GM15510 (cell line): ENCODE data around the gene PLPP6.

Experiments
- POLR2A ChIP-seq: IDR thresholded peaks from 3 replicates; pipeline ENCODE4 v1.6.1; 2011; ENCODE audit warnings: borderline replicate concordance; ENCODE audit not compliant: insufficient read length; ENCODE audit errors: extremely low read depth

PLPP6 gene

DNA sequence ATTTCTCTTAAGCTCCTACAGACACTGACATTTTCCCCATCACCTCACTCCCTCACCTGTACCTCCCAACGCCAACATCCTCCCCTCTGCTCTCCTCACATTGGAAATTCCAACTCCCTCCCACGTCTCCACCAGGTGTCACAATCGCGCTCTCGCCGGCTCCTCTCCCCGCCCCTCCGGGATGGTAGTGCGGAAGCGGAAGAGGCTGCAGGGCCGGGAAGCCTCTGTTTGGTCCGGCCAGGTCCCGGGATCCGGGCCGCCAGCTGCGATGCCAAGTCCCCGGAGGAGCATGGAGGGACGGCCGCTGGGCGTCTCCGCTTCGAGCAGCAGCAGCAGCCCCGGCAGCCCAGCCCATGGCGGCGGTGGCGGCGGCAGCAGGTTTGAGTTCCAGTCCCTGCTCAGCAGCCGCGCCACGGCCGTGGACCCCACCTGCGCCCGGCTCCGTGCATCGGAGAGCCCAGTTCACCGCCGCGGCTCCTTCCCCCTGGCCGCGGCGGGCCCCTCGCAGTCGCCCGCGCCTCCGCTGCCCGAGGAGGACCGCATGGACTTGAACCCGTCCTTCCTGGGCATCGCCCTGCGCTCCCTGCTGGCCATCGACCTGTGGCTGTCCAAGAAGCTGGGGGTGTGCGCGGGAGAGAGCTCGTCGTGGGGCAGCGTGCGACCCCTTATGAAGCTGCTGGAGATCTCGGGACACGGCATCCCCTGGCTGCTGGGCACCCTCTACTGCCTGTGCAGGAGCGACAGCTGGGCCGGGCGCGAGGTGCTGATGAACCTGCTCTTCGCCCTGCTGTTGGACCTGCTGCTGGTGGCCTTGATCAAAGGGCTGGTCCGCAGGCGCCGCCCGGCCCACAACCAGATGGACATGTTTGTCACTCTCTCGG is at the start of gene PLPP6:
TSS of gene PLPP6 (plus strand) at position 187 of the 881 bp plus-strand sequence. CDS start at position 269, 82 bp downstream.
- TF ChIP-seq POLR2A = peak; percentile 89

- no peak for TF ChIP-seq POLR2A
These were observed 47.5 kb upstream of the PLPP6 start for GRCh38 chr9:4614627-4615026.

- TF ChIP-seq POLR2A = no peak
These were observed 46.8 kb upstream of the PLPP6 start for GRCh38 chr9:4615251-4615650.

DNA sequence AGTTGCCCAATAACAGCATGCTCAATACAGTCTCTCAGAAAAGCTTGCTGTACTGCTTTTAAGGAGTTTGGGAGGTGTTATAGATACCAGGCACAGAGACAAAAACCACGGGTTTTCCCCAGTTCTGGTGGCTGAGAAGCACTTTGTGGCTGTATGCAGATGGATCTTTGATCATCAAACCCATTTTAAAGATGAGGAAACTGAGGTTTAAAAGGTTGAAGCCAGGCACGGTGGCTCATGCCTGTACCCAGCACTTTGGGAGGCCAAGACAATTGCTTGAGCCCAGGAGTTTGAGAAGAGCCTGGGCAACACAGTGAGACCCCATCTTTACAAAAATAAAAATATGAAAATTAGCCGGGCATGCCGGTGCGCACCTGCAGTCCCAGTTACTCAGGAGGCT is 46.3 kb upstream of the PLPP6 start:
- TF ChIP-seq POLR2A = no peak

DNA sequence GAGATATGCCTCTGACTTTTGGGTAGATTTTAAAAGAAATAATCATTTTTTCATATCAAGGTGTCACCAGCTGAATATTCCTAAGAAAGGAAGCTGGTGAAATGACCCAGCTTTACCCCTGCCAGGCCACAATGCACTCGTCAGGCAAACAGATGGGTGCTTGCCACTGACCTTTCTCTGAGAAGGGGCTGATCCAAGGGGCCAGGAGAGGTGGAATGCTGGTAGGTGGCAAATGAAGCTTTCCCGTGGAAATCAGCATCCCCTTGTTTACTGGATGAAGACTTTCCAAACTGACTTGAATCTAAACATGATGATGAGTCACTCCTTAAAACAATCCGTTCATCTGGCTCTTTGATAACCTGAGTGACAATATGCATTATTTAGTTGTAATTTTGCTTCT is 44.3 kb upstream of the PLPP6 start:
- TF ChIP-seq POLR2A = no peak

DNA sequence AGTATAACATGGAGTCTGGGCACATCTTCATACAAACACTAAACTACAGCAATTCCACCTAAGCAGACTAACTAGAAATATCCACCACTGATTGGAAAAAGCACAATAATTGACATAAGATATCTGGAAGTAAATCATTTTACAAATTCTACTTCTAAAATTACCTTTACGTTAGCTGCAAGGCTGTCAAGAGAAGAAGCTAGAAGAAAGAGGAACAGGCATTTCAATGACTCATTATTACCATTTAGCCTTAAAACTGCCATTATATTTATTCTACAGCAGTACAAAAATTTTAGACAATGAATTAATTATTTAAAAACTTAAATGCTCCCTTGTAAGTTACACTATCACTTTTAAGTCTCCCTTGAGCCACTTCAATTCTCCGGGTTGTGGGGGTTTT is 43.4 kb upstream of the PLPP6 start:
- TF ChIP-seq POLR2A = no peak

DNA sequence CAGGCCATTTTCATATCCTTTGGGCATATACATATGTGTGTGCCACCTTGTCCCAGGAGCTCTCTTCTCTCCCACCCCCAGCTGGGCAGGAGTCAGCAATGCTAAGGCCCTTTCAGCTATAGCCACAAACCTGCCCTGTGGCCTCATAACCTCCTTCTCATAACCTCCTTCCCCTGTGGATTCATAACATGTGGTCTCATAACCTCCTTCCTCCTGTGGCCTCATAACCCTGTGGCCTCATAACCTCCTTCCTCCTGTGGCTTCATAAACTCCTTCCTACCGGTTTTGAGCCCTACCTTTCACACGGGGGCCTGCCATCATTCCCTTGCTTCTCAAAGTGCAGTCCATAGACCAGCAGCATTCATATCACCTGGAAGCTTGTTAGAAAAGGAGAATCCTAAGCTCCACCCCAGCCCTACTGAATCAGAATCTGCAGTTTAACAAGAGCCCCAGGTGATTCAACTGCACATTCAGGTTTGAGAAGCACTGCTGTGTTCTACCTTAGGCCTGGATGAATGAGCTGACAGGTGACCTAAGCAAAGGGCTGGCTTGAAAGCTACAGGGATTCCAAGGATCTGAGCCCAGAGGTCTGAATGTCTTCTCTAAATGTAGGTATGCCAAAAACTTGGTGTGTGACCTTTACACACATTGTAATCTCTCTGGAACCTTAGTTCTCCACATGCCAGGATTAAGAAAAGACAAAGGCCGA is 41.9 kb upstream of the PLPP6 start:
- no peak for TF ChIP-seq POLR2A

DNA sequence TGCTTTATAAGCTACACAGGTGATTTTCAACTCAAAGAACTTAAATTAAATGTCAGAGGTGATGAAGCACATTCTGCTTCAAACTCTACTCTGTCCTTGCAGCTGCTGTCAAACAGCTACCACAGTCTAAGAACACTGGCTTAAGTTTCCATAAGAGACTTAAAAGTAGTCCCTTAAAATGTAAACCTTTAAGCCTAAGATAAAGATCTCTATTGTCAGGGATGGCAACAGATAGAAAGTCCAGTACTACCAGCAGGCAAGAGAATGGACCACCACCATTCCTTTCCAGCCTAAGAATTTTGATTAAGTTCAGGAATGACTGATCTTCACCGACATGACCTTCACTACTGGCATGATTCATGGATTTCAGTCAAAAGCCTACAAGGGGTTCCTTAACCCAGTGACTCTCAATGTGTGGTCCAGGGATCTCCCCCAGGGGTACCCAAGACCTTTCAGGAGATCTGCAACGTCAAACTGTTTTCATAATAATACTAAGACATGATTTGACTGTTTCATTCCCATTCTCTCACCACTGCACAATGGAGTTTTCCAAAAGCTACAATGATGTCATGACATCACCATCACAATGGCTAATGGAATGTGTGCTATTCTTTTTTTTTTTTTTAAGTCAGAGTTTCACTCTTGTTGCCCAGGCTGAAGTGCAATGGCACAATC is 41.1 kb upstream of the PLPP6 start:
- TF ChIP-seq POLR2A = no peak

DNA sequence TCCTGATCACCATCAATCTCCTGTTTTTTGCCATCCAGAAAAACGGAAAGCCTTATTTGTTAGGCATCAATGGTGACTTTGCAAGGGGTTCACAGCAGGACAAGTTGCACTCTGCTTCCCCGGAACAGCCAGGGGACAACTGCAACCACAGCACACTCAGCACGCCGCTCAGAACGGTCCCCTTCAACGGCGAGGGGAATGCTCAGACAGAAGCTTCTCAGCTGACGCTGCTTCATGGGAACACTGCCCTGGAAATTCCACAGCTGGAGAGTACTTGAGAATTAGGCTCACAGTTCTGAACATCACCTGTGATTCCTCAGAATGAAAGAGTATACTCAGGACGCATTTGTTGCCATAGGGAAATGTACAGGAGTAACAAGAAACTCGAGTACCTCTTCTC is 40.1 kb upstream of the PLPP6 start:
- no peak for TF ChIP-seq POLR2A

GRCh38 chr9:4630836-4631235 is 31.3 kb upstream of the PLPP6 start:
- TF ChIP-seq POLR2A = no peak

GRCh38 chr9:4638968-4639367 is 23.1 kb upstream of the PLPP6 start:
- no peak for TF ChIP-seq POLR2A

- TF ChIP-seq POLR2A = no peak
These were observed 22.7 kb upstream of the PLPP6 start for GRCh38 chr9:4639420-4639819.

- no peak for TF ChIP-seq POLR2A
These were observed 22.1 kb upstream of the PLPP6 start for GRCh38 chr9:4640027-4640426.

GRCh38 chr9:4642351-4642750 is 19.7 kb upstream of the PLPP6 start:
- TF ChIP-seq POLR2A = no peak

DNA sequence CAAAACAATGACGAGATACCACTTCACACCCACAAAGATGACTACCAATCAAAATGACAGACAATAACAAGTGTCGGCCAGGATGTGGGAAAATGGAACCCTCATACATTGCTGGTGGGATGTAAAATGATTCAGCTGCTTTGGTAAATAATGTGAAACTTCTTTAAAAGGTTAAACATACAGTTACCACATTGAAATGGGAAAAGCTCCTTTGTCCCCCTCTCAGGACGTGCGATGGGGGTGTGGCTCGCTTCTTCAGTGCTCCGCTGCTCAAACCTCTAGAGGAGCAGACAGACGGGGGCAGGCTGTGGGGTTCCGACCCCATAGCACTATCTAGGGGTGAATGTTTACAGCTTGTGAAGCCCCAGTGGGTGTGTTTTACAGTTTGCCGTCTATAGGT is 8.0 kb upstream of the PLPP6 start:
- TF ChIP-seq POLR2A = no peak
